ENCODE measurements around the gene PUS1.
A peak's percentile ranks its signal among the peaks of the same experiment; 100 is the strongest.

Gene PUS1

DNA sequence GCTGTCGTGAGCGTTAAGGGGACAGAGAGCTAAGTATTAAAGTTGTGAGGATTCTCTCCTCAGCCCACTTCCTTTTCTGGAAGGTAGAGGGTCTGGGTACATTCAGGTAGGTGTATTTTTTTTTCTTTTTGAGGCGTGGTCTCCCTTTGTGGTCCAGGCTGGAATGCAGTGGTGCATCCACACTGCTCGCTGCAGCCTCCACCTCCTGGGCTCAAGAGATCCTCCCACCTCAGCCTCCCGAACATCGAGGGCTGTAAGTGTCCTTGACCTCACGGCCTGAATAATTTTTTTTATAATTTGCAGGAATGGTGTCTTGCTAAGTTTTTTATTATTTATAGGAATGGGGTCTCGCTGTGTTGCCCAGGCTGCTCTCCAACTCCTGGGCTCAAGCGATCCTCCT is 1.4 kb downstream of the PUS1 start:
- peaks cover 11% of the 10 kb centered on the region; the same call in 1 of the 2 replicates for H3K9me3 ChIP-seq (ENCODE audit: insufficient read depth, low read length)
- H3K27me3 ChIP-seq (ENCODE audit: insufficient read depth, insufficient read length), result no peaks in the 10 kb centered on the region
- H3K36me3 ChIP-seq (ENCODE audit: insufficient read depth, insufficient read length, low read length), result peaks cover 57% of the 10 kb centered on the region
- H3K9ac ChIP-seq (ENCODE audit: insufficient read length, low read depth), result peak overlapping the region; percentile 94
- DNase-seq (ENCODE audit: low read depth, low spot score), result no peak
- TF ChIP-seq YY1 (IDR thresholded peaks at IDR 0.05; ENCODE audit: insufficient read depth, insufficient read length), result no peak
- no peak for TF ChIP-seq ZNF274 (IDR thresholded peaks at IDR 0.05; ENCODE audit: low read depth, low read length)
- TF ChIP-seq SUZ12 (IDR thresholded peaks at IDR 0.05; ENCODE audit: extremely low read depth, insufficient read depth, insufficient read length), result no peak
- H3K4me3 ChIP-seq (ENCODE audit: insufficient read length, low read depth), result peak overlapping the region; percentile 98
- H3K4me1 ChIP-seq (ENCODE audit: insufficient read depth, insufficient read length), result peaks cover 8% of the 10 kb centered on the region

DNA sequence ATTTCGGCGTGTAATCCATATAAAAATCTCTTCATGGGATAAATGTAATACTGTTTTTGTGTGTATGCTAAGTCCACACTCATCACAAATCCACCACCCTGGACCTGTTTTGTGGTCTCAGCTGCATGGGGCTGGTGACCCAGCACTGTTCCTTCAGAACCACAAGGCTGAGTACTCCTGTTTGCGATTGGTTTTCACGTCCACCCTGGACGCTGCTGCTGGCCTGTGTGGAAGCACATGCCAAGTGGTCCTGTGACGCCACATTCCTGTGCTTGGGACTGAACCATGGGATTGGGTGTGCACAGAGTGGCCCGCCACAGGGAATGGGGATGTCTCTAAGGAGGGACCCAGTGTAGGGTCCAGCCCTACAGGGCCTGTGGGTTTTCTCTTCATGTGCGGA is 4.3 kb downstream of the PUS1 start:
- Histone ChIP-seq H3K4me1 (ENCODE audit: insufficient read depth, insufficient read length) (peaks cover 3% of the 10 kb centered on the region), H3K36me3 (ENCODE audit: insufficient read depth, insufficient read length, low read length) (peaks cover 85% of the 10 kb centered on the region), H3K4me3 (ENCODE audit: insufficient read length, low read depth) (no peak overlapping the region), H3K9ac (ENCODE audit: insufficient read length, low read depth) (no peak overlapping the region), H3K27me3 (ENCODE audit: insufficient read depth, insufficient read length) (no peaks in the 10 kb centered on the region), H3K9me3 (ENCODE audit: insufficient read depth, low read length) (no peaks in the 10 kb centered on the region)
- no peak for DNase-seq (ENCODE audit: low read depth, low spot score)
- TF ChIP-seq ZNF274 (IDR thresholded peaks at IDR 0.05; ENCODE audit: low read depth, low read length) (no peak), SUZ12 (IDR thresholded peaks at IDR 0.05; ENCODE audit: extremely low read depth, insufficient read depth, insufficient read length) (no peak), YY1 (IDR thresholded peaks at IDR 0.05; ENCODE audit: insufficient read depth, insufficient read length) (no peak)

DNA sequence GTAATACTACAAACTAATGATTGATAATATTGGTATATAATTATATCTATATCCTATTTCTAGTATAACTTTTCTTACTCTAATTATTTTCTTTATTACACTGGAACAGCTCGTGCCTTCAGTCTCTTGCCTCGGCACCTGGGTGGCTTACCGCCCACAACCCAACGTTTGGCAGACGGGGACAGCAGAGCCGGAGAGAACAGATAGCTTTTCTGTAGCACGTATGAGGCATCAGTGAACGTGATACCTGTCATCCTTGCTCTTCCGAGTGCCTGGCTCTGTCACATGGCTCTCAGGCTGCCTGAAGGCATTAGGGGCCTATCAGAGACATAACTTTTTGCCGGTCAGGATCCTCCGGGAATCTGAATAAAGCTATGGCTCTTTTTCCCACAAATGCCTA is 5.5 kb downstream of the PUS1 start:
- no peaks in the 10 kb centered on the region for H3K27me3 ChIP-seq (ENCODE audit: insufficient read depth, insufficient read length)
- no peak for DNase-seq (ENCODE audit: low read depth, low spot score)
- TF ChIP-seq YY1 (IDR thresholded peaks at IDR 0.05; ENCODE audit: insufficient read depth, insufficient read length), result no peak
- no peak overlapping the region for H3K9ac ChIP-seq (ENCODE audit: insufficient read length, low read depth)
- peaks cover 96% of the 10 kb centered on the region for H3K36me3 ChIP-seq (ENCODE audit: insufficient read depth, insufficient read length, low read length)
- H3K4me1 ChIP-seq (ENCODE audit: insufficient read depth, insufficient read length), result peaks cover 3% of the 10 kb centered on the region
- no peak overlapping the region for H3K4me3 ChIP-seq (ENCODE audit: insufficient read length, low read depth)
- no peaks in the 10 kb centered on the region for H3K9me3 ChIP-seq (ENCODE audit: insufficient read depth, low read length)

DNA sequence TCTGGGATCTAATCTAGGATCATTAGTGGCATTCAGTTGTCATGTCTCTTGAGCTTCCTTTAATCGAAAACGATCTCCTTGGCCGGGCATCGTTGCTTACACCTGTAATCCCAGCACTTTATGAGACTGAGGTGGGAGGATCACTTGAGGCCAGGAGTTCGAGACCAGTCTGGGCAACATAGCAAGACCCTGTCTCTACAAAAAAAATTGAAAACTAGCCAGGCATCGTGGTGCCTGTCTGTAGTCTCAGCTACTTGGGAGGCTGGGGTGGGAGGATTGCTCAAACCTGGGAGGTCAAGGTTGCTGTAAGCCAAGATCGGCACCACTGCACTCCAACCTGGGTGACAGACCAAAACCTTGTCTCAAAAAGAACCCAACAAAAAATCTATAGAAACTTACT is 9.0 kb downstream of the PUS1 start:
- Histone ChIP-seq H3K9me3 (ENCODE audit: insufficient read depth, low read length) (no peaks in the 10 kb centered on the region), H3K4me3 (ENCODE audit: insufficient read length, low read depth) (no peak overlapping the region), H3K4me1 (ENCODE audit: insufficient read depth, insufficient read length) (peaks cover 2% of the 10 kb centered on the region), H3K36me3 (ENCODE audit: insufficient read depth, insufficient read length, low read length) (peaks cover 93% of the 10 kb centered on the region), H3K27me3 (ENCODE audit: insufficient read depth, insufficient read length) (no peaks in the 10 kb centered on the region), H3K9ac (ENCODE audit: insufficient read length, low read depth) (no peak overlapping the region)
- TF ChIP-seq ZNF274 (IDR thresholded peaks at IDR 0.05; ENCODE audit: low read depth, low read length) (no peak), SUZ12 (IDR thresholded peaks at IDR 0.05; ENCODE audit: extremely low read depth, insufficient read depth, insufficient read length) (no peak), YY1 (IDR thresholded peaks at IDR 0.05; ENCODE audit: insufficient read depth, insufficient read length) (no peak)
- no peak for DNase-seq (ENCODE audit: low read depth, low spot score)

DNA sequence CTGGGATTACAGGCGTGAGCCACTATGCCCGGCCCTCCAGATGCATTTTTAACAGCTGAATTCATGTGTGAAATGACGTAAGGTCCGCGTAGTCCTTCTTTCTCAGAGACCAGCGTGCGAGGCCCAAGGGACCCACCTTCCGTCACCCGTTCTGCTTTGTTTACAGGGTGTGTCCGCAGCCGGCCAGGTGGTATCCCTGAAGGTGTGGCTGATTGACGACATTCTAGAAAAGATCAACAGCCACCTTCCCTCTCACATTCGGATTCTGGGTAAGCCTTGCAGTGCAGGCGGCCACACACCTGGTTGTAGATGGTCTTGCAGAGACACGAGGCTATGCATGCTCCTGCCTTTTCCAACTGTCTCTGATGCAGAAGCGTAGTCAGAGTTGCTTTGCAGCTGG is 9.9 kb downstream of the PUS1 start:
- Histone ChIP-seq H3K9me3 (ENCODE audit: insufficient read depth, low read length) (no peaks in the 10 kb centered on the region), H3K4me3 (ENCODE audit: insufficient read length, low read depth) (no peak overlapping the region), H3K36me3 (ENCODE audit: insufficient read depth, insufficient read length, low read length) (peaks cover 93% of the 10 kb centered on the region), H3K4me1 (ENCODE audit: insufficient read depth, insufficient read length) (peaks cover 2% of the 10 kb centered on the region), H3K9ac (ENCODE audit: insufficient read length, low read depth) (no peak overlapping the region), H3K27me3 (ENCODE audit: insufficient read depth, insufficient read length) (no peaks in the 10 kb centered on the region)
- TF ChIP-seq ZNF274 (IDR thresholded peaks at IDR 0.05; ENCODE audit: low read depth, low read length), result no peak
- no peak for TF ChIP-seq YY1 (IDR thresholded peaks at IDR 0.05; ENCODE audit: insufficient read depth, insufficient read length)
- TF ChIP-seq SUZ12 (IDR thresholded peaks at IDR 0.05; ENCODE audit: extremely low read depth, insufficient read depth, insufficient read length), result no peak
- DNase-seq (ENCODE audit: low read depth, low spot score), result no peak

DNA sequence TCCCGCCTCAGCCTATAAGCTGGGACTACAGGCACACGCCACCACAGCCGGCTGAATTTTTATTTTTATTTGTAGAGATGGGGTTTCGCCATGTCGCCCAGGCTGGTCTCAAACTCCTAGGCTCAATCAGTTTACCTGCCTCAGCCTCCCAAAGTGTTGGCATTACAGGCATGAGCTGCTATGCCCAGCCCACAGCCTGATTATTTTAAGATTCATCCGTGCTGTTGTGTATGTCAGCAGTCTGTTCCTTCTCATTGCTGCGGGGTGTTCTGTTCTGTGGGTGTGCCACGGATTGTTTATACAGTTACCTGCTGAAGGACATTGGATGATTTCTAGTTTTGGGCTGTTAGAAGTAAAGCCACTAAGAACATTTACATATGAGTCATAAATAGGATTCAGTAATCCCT is 11.1 kb downstream of the PUS1 start:
- H3K36me3 ChIP-seq (ENCODE audit: insufficient read depth, insufficient read length, low read length), result peaks cover 93% of the 10 kb centered on the region
- no peaks in the 10 kb centered on the region for H3K27me3 ChIP-seq (ENCODE audit: insufficient read depth, insufficient read length)
- TF ChIP-seq SUZ12 (IDR thresholded peaks at IDR 0.05; ENCODE audit: extremely low read depth, insufficient read depth, insufficient read length) (no peak), ZNF274 (IDR thresholded peaks at IDR 0.05; ENCODE audit: low read depth, low read length) (no peak), YY1 (IDR thresholded peaks at IDR 0.05; ENCODE audit: insufficient read depth, insufficient read length) (no peak)
- DNase-seq (ENCODE audit: low read depth, low spot score), result no peak
- H3K9me3 ChIP-seq (ENCODE audit: insufficient read depth, low read length), result no peaks in the 10 kb centered on the region; the same call in 1 of the 2 replicates
- H3K9ac ChIP-seq (ENCODE audit: insufficient read length, low read depth), result no peak overlapping the region
- no peak overlapping the region for H3K4me3 ChIP-seq (ENCODE audit: insufficient read length, low read depth)
- H3K4me1 ChIP-seq (ENCODE audit: insufficient read depth, insufficient read length), result peaks cover 2% of the 10 kb centered on the region

DNA sequence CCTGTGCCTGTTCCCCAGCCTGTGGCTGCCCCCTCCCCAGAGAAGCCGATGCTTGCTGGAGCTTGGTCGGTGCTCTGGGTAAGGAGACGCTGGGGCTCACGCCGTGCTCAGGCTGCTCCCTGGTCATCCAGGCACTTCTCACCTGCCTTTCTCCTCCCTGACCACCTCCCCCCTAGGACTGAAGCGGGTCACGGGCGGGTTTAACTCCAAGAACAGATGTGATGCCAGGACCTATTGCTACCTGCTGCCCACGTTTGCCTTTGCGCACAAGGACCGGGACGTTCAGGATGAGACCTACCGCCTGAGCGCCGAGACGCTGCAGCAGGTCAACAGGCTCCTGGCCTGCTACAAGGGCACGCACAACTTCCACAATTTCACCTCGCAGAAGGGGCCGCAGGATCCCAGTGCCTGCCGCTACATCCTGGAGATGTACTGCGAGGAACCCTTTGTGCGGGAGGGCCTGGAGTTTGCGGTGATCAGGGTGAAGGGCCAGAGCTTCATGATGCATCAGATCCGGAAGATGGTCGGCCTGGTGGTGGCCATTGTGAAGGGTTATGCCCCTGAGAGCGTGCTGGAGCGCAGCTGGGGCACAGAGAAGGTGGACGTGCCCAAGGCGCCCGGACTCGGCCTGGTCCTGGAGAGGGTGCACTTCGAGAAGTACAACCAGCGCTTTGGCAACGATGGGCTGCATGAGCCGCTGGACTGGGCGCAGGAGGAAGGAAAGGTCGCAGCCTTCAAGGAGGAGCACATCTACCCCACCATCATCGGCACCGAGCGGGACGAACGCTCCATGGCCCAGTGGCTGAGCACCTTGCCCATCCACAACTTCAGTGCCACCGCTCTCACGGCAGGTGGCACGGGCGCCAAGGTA is 12.3 kb downstream of the PUS1 start:
- no peak for DNase-seq (ENCODE audit: low read depth, low spot score)
- H3K9ac ChIP-seq (ENCODE audit: insufficient read length, low read depth), result no peak overlapping the region
- TF ChIP-seq ZNF274 (IDR thresholded peaks at IDR 0.05; ENCODE audit: low read depth, low read length), result no peak

More for the DNA sequence above, 12.3 kb downstream of the PUS1 start:
- no peaks in the 10 kb centered on the region for H3K27me3 ChIP-seq (ENCODE audit: insufficient read depth, insufficient read length)
- H3K4me3 ChIP-seq (ENCODE audit: insufficient read length, low read depth), result no peak overlapping the region
- H3K4me1 ChIP-seq (ENCODE audit: insufficient read depth, insufficient read length), result peaks cover 2% of the 10 kb centered on the region
- no peaks in the 10 kb centered on the region; the same call in 1 of the 2 replicates for H3K9me3 ChIP-seq (ENCODE audit: insufficient read depth, low read length)
- peaks cover 84% of the 10 kb centered on the region for H3K36me3 ChIP-seq (ENCODE audit: insufficient read depth, insufficient read length, low read length)
